IMR-90 (cell line): ENCODE data around the gene CACNA1D.

Source experiments
- BHLHE40 ChIP-seq: fragments of 150-350 bp; IDR thresholded peaks from 2 replicates; pipeline ENCODE4 v1.6.1; 2016; ENCODE audit warnings: mild to moderate bottlenecking, low read depth, low read length
- CEBPB ChIP-seq: IDR thresholded peaks from 2 replicates; pipeline ENCODE4 v1.6.1; 2012; ENCODE audit warnings: low read depth, low read length, improper control_type of control experiment
- CHD1 ChIP-seq: IDR thresholded peaks from 2 replicates; pipeline ENCODE4 v1.6.1; 2012; ENCODE audit warnings: low read depth, low read length, improper control_type of control experiment
- MAFK ChIP-seq: IDR thresholded peaks from 2 replicates; pipeline ENCODE4 v1.6.1; 2012; ENCODE audit warnings: low read depth, low read length, improper control_type of control experiment
- MAZ ChIP-seq: IDR thresholded peaks from 2 replicates; pipeline ENCODE4 v1.6.1; 2012; ENCODE audit warnings: low read depth, mild to moderate bottlenecking, low read length, improper control_type of control experiment, moderate library complexity, borderline replicate concordance
- MXI1 ChIP-seq: IDR thresholded peaks from 2 replicates; pipeline ENCODE4 v1.6.1; 2012; ENCODE audit warnings: low read depth, mild to moderate bottlenecking, low read length, moderate library complexity, borderline replicate concordance
- NFE2L2 ChIP-seq: fragments of 150-350 bp; IDR thresholded peaks from 2 replicates; pipeline ENCODE4 v1.6.1; 2016; ENCODE audit warnings: low read depth, mild to moderate bottlenecking, low read length
- POLR2A ChIP-seq: IDR thresholded peaks from 2 replicates; pipeline ENCODE4 v1.6.1; 2012; ENCODE audit warnings: mild to moderate bottlenecking, low read depth, low read length
- RAD21 ChIP-seq: IDR thresholded peaks from 2 replicates; pipeline ENCODE4 v1.6.1; 2012; ENCODE audit warnings: low read length, improper control_type of control experiment
- SMC3 ChIP-seq: fragments of 150-350 bp; IDR thresholded peaks from 2 replicates; pipeline ENCODE4 v1.6.1; 2016; ENCODE audit warnings: low read depth, mild to moderate bottlenecking, antibody characterized with exemption, low read length, moderate library complexity
- TF ChIP-seq, protein P1 (sequence below): conservative IDR thresholded peaks from 2 replicates; pipeline ENCODE4 v1.5.1; 2012; ENCODE audit warnings: mild to moderate bottlenecking, low read depth, low read length, improper control_type of control experiment
- TF ChIP-seq, protein P2 (sequence below): fragments of 150-350 bp; IDR thresholded peaks from 2 replicates; pipeline ENCODE4 v1.6.1; 2016; ENCODE audit warnings: low read depth, mild to moderate bottlenecking, low read length, moderate library complexity, borderline replicate concordance

GRCh38 chr3:53595660-53596059 is 101.2 kb downstream of the CACNA1D start:
- TF ChIP-seq, protein P1, sequence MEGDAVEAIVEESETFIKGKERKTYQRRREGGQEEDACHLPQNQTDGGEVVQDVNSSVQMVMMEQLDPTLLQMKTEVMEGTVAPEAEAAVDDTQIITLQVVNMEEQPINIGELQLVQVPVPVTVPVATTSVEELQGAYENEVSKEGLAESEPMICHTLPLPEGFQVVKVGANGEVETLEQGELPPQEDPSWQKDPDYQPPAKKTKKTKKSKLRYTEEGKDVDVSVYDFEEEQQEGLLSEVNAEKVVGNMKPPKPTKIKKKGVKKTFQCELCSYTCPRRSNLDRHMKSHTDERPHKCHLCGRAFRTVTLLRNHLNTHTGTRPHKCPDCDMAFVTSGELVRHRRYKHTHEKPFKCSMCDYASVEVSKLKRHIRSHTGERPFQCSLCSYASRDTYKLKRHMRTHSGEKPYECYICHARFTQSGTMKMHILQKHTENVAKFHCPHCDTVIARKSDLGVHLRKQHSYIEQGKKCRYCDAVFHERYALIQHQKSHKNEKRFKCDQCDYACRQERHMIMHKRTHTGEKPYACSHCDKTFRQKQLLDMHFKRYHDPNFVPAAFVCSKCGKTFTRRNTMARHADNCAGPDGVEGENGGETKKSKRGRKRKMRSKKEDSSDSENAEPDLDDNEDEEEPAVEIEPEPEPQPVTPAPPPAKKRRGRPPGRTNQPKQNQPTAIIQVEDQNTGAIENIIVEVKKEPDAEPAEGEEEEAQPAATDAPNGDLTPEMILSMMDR = no peak
- TF ChIP-seq MAFK = no peak
- TF ChIP-seq POLR2A = no peak
- TF ChIP-seq MXI1 = no peak
- no peak for TF ChIP-seq SMC3
- TF ChIP-seq RAD21 = no peak
- TF ChIP-seq BHLHE40 = no peak
- no peak for TF ChIP-seq CEBPB
- TF ChIP-seq, protein P2, sequence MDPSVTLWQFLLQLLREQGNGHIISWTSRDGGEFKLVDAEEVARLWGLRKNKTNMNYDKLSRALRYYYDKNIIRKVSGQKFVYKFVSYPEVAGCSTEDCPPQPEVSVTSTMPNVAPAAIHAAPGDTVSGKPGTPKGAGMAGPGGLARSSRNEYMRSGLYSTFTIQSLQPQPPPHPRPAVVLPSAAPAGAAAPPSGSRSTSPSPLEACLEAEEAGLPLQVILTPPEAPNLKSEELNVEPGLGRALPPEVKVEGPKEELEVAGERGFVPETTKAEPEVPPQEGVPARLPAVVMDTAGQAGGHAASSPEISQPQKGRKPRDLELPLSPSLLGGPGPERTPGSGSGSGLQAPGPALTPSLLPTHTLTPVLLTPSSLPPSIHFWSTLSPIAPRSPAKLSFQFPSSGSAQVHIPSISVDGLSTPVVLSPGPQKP = no peak
- no peak for TF ChIP-seq MAZ
- TF ChIP-seq NFE2L2 = no peak
- no peak for TF ChIP-seq CHD1
